HG02938 (cell line): ENCODE measurements around the gene TOR3A.

Experiments used
- ATAC-seq: cut with Tn5 transposase; IDR thresholded peaks from one replicate; pipeline ENCODE4 v1.9.1; 2021; ENCODE audit warnings: mild to moderate bottlenecking, moderate library complexity; ENCODE audit not compliant: unreplicated experiment

The TOR3A gene

GRCh38 chr1:179061360-179062282 lies 20.2 kb upstream of the TOR3A start:
- ATAC-seq, result no peak

DNA sequence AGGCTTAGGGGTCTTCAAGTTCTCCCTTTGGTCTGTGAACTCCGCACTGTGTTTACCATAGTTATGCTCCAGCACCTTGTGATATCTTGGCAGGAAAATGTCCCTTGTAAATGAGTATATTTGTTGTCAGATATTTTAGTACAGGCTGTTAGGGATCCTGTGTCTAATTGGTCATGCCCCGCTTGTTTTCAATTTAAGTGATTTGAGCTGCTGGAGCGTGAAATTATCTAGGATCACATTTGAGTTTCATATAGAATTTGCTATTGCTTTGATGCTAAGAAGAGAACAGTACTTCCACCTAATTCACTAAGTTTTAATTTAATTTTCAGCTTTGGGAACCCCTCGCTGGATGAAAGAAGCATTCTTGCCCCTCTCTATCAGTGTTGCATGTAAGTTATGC lies 15.4 kb upstream of the TOR3A start:
- ATAC-seq, result no peak

- no peak for ATAC-seq
Measured at GRCh38 chr1:179077396-179077795, 4.5 kb upstream of the TOR3A start.

- ATAC-seq, result peak; percentile 15
Measured at GRCh38 chr1:179079113-179079761, 2.6 kb upstream of the TOR3A start.

DNA sequence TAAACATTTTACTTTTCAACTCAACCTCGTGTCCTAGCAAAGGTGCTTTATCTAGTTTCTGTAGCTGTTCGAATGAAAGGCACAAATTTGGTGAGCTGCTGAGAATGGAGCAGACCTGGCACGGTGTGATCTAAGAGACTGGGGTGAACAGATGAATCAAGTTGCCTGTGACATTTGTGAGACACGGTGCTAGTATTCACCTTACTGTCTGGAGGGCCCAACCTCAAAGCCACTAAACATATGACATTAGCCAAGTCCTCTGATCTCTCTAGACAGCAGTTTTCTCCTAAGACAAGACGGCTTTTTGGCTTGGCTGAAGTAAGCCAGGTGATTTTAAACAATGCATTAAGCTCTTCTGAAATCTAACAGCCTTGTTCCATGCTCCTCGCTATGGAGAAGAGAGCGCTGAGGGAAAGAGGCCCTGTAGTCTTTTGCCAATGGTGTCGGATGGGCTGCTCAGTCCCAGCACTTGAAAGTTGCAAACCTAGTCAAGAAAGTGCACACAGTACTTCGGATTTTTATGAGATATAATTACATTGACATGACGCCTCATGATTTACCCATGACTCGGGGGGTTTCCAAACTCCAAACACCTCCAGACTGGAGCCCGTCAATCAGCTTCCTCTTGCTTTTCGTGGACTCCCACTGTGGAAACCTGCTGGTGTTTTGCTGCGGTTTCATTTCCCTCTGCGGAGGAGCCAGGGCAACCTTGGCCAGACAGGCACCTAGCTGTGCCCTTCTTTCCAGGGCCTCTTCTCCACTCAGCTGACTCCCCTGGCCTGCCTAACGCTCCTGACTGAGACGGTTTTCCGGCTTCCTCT lies 794 bp upstream of the TOR3A start:
- peak; percentile 15 for ATAC-seq

DNA sequence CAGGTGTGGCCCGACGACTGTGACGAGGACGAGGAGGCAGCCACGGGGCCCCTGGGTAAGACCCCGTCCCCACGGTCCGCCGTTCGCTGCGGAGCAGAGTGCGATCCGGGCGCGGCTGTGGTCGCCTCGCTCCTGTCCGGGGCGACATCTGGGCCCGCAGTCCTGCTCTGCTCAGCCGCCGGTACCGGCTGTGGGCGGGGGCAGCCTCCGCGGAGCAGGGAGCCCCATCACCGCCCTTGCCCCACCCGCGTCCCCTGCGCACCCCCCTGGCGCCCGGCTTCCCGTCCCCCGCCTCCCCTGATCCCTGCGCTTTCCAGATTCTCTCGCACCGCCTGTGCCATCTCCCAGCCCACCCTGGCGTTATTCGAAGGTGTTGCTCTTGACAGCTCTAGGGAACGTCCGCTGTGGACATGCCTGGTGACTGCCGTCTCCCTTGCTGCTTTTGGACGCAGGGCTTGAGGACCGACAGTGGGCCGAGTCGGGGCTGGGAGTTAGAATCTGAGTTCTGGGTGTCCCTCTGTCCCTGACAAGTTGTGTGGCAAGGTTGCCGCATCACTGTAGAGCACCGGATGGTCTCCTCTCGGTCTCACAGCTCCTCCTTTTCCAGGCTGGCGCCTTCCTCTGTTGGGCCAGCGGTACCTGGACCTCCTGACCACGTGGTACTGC lies 596 bp downstream of the TOR3A start:
- ATAC-seq, result peak; percentile 10

DNA sequence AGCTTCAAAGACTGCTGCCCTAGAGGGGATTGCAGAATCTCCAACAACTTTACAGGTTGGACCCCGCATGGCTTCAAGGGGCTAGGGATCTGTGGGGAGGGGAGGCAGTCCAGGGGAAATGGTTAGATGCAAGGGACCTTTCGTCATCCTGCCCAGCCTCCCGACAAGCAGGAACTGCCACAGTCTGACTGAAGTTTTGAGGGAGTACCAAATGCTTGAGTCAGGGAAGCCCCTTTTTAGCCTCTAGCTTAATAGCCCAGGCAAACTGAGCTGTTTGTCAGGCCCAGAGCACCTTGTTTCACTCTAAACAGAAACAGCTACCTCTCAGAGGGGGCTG lies 1.1 kb downstream of the TOR3A start:
- no peak for ATAC-seq

- peak; percentile 22 for ATAC-seq
Measured at GRCh38 chr1:179083533-179083932, 1.7 kb downstream of the TOR3A start.

- ATAC-seq, result no peak
Measured at GRCh38 chr1:179087665-179088064, 5.8 kb downstream of the TOR3A start.

GRCh38 chr1:179089827-179090482 lies 8.1 kb downstream of the TOR3A start:
- ATAC-seq, result no peak

DNA sequence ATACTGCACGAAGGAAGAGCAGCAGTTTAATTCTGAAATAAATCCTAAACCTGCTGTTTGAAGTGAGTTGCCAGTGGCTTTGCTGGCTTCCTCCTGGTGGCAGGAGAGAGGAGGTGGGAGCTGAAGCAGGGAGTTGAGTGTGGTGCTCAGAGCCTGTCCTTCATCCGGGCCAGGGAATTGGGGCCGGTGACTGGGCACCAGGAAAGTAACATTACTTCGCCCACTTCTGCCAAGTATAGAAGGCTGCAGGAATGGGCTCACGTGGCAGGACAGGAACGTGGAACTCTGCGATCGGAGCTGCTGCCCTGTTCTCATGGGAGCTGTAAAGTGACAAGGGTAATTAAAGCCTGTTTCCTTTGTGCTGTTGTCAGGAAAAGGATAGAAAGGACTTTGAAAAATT lies 8.7 kb downstream of the TOR3A start:
- ATAC-seq, result no peak

GRCh38 chr1:179090923-179091322 lies 9.1 kb downstream of the TOR3A start:
- ATAC-seq, result no peak

DNA sequence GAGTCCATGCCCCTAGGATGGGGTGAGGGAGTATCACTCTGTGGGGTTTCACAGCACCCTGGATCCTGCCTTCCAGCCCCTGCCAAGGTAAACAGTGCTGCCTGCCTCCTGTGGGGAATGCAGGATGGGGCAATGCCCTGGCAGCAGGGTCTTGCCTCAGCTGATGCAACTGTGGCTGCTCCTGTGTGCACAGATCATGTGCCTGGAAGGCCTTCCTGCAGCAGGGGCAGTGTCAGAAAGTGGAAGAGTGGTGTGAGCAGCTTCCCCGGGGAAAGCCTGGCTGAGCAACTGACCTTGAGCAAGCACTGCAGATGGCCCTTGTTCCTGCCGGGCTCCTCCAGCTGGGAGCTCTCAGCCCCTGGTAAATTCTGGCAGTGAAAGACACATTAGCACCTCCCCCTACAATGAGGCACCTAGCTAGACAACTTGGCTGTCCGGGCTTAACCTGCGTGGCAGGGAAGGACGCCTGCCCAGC lies 9.9 kb downstream of the TOR3A start:
- no peak for ATAC-seq

DNA sequence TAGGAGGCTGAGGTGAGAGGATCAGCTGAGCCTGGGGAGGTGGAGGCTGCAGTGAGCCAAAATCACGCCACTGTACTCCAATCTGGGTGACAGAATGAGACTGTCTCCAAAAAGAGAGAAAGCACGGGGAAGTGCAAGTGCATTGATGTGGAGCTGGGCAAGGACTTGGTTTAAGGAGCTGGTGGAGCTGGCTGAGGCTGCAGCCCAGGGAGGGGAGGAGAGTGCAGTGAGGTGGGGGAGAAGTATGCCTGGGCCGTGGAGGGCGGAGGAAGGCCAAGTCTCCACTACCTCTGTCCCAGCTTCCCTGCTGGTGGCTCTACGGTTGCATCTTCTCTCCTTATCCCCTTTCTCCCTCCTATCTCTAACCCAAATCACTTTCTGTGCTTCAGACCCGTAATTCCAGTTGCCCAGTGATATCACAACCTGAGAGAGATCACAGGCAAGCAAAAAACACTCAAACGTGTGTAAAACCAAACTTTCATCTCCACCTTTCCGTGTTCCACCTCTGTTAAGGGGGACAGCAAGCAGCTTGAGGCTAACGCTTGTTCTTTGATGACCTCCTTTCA lies 11.1 kb downstream of the TOR3A start:
- no peak for ATAC-seq

DNA sequence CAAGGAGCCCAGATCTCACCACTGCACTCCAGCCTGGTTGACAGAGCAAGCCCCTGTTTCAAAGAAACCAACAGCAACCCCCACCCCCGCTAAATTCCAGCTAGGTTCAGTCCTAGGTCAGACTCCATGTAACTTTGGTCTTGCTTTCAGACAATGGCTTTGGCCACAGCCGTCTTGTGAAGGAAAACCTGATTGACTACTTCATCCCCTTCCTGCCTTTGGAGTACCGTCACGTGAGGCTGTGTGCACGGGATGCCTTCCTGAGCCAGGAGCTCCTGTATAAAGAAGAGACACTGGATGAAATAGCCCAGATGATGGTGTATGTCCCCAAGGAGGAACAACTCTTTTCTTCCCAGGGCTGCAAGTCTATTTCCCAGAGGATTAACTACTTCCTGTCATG lies 12.9 kb downstream of the TOR3A start:
- ATAC-seq, result no peak

DNA sequence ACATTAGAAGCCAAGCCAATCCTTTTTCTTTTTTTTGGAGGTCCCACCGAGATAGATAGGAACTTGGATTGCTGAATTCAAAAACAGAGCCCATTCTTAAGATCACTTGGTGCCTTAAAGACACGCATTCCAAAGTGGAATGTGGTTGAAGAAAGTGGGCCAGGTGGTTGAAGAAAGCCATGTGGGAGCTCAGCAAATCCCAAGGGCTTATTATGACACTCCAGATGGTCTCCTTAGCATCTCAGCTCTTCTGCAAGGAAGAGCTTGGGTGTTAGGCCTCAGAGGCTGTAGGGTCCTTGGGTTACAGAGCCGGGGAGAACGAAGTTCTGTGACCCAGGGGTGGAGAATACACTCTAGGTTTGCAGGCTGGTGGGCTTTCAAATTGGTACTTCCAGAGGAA lies 13.5 kb downstream of the TOR3A start:
- ATAC-seq, result no peak

DNA sequence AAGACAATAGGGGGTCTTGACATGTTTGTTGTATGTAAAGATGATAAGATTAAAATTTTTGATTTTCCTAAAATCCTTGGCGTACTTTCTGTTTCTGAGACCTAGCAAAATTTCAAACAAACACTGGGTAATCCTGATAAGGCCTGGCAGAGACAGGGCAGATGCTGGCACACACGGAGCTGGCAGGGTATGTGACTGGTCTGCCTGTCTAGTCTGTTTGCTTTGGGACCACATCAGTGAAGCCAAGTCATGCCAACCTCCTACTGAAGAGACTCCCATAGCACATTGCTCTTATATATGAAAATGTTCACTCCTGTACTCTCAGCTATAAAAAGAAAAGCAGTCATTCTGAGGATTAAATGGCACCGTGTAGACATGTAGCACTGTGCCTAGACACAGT lies 14.1 kb downstream of the TOR3A start:
- ATAC-seq, result no peak

DNA sequence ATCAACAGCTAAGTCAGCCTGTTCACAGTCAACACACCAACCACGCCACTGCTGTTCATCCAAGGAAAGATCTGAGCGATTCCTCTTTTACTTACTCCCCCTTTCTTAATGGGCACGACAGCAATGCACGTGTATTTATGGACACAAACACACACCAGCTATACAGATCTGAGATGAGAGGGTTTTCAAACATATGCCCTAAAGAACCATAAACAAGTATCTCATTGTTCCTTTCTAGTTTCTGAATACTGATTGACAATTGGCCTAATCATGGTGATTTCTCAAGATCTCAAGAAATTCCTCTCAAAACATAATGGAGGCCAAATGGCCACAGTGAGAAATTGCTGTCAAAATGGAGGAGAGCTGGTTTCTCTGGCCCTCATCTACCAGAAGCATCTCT lies 18.0 kb downstream of the TOR3A start:
- no peak for ATAC-seq

DNA sequence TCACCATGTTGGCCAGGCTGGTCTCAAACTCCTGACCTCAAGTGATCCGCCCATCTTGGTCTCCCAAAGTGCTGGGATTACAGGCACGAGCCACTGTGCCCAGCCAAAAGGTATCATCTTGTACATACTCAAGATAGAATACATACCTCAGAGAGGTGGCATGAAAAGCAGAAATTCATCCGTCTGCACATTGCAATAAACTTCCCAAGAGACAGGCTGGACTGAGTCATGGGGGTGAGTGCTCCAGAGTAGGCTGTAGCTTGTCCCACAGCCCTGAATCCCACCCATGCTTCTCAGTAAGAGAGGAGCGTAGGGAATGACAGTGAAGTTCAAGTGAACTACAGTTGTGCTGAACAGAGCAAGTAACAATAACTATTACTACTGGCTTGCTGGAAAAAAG lies 19.7 kb downstream of the TOR3A start:
- ATAC-seq, result no peak

GRCh38 chr1:179103999-179104398 lies 22.1 kb downstream of the TOR3A start:
- ATAC-seq, result no peak
